Activated CD4-positive, alpha-beta T cell treated with anti-CD3 and anti-CD28 coated beads for 4 hours (primary cell): Measurements from ENCODE around the gene UBE2F.
A peak's percentile ranks its signal among the peaks of the same experiment; 100 is the strongest.

ENCODE experiments used
- DNase-seq, 2 donors: peaks; one replicate each; pipeline ENCODE4 v3.0.0-alpha.2; 2020

UBE2F gene

GRCh38 chr2:237966565-237967462 is at the start of gene UBE2F:
TSS of gene UBE2F (plus strand) at chr2:237967014. CDS start at chr2:237973108, 6,094 bp downstream.
- peak; percentile 96 to 97 for DNase-seq

- no peak for DNase-seq
These were observed 49.0 kb upstream of the UBE2F start for GRCh38 chr2:237917696-237918374.

- no peak for DNase-seq
These were observed 47.2 kb upstream of the UBE2F start for GRCh38 chr2:237919593-237919992.

GRCh38 chr2:237920673-237921072 is 46.1 kb upstream of the UBE2F start:
- no peak for DNase-seq

GRCh38 chr2:237921967-237922492 is 44.8 kb upstream of the UBE2F start:
- no peak for DNase-seq

- DNase-seq, result peak; percentile 23 to 47
These were observed 44.0 kb upstream of the UBE2F start for GRCh38 chr2:237922641-237923361.

- peak; percentile 77 to 79 for DNase-seq
These were observed 43.2 kb upstream of the UBE2F start for GRCh38 chr2:237923481-237924163.

- DNase-seq, result no peak
These were observed 42.7 kb upstream of the UBE2F start for GRCh38 chr2:237924164-237924534.

GRCh38 chr2:237927135-237927534 is 39.7 kb upstream of the UBE2F start:
- no peak for DNase-seq

GRCh38 chr2:237927986-237928385 is 38.8 kb upstream of the UBE2F start:
- DNase-seq, result no peak

GRCh38 chr2:237929979-237930378 is 36.8 kb upstream of the UBE2F start:
- no peak for DNase-seq

- DNase-seq, result no peak
These were observed 35.6 kb upstream of the UBE2F start for GRCh38 chr2:237931205-237931721.

GRCh38 chr2:237932731-237933131 is 34.1 kb upstream of the UBE2F start:
- DNase-seq, result no peak

GRCh38 chr2:237934186-237934585 is 32.6 kb upstream of the UBE2F start:
- DNase-seq, result no peak

- no peak for DNase-seq
These were observed 30.9 kb upstream of the UBE2F start for GRCh38 chr2:237935740-237936452.

GRCh38 chr2:237939251-237939650 is 27.6 kb upstream of the UBE2F start:
- DNase-seq, result no peak

- no peak for DNase-seq
These were observed 26.0 kb upstream of the UBE2F start for GRCh38 chr2:237940828-237941227.

- no peak for DNase-seq
These were observed 25.6 kb upstream of the UBE2F start for GRCh38 chr2:237941239-237941638.

- no peak for DNase-seq
These were observed 24.3 kb upstream of the UBE2F start for GRCh38 chr2:237942513-237942899.

GRCh38 chr2:237943395-237944094 is 23.3 kb upstream of the UBE2F start:
- DNase-seq, result no peak

GRCh38 chr2:237944302-237944701 is 22.5 kb upstream of the UBE2F start:
- DNase-seq, result no peak
